HG02885 (cell line): ENCODE results near the gene OPCML.

Source experiments
- ATAC-seq: cut with Tn5 transposase; IDR thresholded peaks from one replicate; pipeline ENCODE4 v1.9.1; 2021; ENCODE audit warnings: mild to moderate bottlenecking; ENCODE audit not compliant: unreplicated experiment, poor library complexity

OPCML gene

GRCh38 chr11:133381761-133382130 lies 150.6 kb downstream of the OPCML start:
- ATAC-seq: no peak

GRCh38 chr11:133366147-133366546 lies 166.2 kb downstream of the OPCML start:
- no peak for ATAC-seq

- ATAC-seq: no peak
Observed at GRCh38 chr11:133362916-133363315, 169.4 kb downstream of the OPCML start.

GRCh38 chr11:133362156-133362555 lies 170.1 kb downstream of the OPCML start:
- no peak for ATAC-seq

DNA sequence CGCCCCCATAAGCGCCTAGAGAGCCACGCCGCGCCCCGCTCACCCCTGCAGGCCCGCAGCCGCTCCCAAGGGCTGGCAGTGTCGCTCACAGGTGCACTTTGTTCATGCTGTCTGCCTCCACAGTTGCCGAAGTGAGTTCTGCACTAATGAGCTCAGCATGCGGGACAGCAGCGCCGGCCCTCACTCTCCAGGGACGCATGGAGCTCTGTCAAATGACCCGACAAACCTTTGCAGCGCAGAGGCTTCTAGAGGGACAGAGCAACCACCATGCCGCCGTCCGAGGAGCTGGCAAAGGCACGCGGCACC lies 170.7 kb downstream of the OPCML start:
- ATAC-seq: no peak

DNA sequence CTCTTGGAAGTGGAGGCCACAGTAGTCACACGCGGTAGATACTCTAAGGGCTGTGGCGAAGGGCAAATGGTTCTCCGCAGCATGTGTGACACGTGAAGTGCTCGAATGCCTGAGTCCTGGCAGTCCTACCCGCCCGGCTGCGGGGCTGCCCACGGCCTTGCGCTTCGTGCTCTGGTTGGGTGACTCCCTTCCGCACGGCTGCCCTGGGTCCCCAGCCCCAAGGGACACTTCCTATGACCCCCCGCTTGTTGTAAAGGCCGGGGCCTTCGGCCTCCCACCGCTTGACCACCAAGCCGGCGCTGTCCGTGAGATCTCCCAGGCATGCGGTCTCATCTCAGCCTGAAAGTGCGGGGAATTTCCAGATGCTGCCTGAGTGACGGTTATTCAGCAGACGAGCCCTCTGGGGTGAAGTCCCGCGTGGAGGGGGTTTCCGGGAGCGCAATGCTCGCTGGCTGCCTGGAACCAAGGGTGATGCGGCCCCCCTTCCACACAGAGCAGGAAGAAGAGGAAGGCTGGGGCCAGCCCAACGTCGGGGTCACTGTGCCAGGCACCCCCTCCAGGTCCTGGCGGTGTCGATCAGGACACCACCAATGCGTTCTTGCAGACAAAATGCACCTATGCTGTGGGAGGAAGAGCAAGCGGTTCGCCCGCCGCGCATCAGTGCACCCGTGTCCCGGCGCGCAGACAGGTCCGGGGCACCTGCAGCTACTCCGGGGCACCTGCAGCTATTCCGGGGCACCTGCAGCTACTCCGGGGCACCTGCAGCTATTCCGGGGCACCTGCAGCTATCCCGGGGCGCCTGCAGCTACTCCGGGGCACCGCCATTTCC lies 171.2 kb downstream of the OPCML start:
- no peak for ATAC-seq

- ATAC-seq: no peak
Observed at GRCh38 chr11:133355095-133355494, 177.2 kb downstream of the OPCML start.

DNA sequence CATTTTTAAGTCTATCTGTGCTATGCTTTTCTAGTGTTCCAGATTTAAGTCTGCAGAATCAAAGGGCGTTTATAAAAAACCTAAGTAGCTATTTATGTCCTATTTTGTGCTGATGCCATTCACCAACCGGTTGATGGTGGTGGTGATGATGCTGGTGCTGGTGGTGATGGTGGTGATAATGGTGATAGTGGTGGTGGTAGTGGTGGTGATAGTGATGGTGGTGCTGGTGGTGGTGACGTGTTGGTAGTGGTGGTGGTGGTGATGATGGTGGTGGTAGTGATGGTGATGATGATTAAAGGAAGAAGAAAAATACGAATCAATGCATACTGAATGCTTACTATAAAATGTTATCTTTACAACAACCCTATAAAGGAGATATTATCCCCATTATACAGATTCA lies 178.2 kb downstream of the OPCML start:
- no peak for ATAC-seq

DNA sequence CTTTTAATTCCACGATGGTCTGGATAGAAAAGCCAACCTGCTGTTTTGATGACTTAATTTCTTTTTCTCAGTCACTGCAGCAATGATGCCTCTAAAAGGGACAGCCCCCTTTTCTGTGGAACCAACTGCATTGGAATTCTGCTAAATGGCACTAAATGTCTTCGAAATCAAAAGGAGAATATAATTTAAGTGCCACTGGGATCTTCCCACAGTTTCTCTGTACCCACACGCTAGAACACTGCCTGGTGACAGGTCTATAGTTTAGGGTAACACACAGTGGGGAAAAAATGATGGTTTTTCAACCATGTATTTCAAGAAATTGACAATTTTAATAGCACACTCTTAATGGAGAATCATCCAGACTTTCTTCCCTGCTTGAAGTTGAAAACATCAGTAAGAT lies 182.3 kb downstream of the OPCML start:
- ATAC-seq: no peak

DNA sequence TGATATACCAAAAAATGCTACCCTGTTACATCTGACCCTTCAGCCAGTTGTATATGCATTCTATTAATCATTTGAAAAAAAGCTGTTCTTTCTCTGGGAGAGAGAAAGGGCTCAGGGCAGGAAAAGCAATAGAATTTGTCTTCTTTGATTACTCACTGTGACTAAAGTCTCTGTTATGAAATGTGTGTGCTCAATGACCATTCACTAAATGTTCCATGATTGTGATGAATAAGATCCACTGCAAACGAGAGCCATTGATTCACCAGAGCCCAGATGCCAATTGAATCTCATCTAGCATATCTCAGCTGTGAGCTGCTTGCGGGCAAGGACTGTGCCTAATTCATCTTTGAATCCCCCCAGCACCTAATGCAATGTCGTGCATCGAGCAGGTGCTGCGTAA lies 184.3 kb downstream of the OPCML start:
- no peak for ATAC-seq

- no peak for ATAC-seq
Observed at GRCh38 chr11:133346137-133346536, 186.2 kb downstream of the OPCML start.

DNA sequence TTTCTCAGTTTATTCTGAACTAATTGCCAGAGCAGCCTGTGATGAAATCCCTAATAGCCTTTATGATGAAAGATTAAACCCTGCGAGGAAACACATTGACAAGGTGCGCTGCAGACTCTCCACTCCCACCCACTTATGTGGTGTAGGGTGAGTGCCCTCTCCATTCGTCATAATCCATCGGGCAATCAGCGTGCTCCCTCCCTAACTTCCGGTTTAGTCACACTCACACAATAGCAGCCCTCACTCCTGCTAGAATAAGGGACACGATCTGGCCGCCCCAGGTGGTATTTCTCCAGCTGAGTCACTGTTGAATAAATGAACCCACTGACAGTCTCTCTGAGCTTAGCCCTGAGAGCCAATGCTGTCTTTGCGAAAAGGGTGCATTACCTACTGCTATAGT lies 188.3 kb downstream of the OPCML start:
- no peak for ATAC-seq

DNA sequence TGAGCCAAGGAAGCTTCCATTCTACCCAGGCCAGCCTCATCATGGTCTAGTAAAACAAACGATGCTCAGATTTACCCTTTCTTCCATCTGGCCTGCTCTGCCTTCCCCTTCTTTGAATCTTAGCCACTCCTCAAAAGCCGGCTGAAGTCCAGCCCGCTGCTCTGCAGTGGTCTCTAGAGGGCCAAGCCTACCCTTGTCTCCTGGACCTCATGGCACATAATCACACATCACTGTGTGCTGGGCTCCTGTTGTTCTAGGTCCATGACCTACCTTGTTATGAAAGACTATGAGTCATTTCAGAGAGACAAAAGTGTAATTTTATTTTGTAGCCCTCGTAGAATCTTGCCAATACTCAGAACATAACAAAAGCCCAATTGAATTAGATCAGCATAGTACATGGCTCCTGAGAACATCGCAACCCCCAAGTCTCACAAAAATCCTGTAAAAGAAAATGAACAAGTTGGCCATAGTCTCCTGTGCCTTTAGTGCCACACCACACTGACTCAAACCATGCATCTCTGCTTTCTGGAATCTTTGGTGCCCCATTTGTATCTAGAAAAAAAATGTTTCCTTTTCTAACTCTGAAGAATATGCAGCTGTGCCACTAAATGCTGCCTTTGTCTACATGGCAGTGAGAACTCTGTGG lies 192.7 kb downstream of the OPCML start:
- ATAC-seq: no peak

DNA sequence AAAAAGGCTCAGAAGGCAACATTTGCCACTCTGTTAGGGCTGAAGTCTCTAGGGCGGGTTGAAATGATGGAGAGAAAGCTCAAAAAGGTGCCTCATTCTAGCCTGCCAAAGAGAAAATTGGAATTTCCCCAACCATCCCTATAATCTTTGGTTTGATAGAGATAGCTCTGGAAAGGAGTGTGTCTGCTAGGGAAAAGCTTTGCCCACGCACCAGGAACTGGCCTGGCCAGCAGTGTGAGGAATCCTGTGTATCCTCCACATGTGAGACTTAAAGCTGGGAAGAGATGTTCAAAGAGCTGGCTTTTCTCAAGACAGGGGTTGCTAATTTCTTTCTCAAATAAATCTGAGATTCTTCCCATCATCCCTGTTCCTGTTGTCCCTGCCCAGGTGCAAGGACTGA lies 193.7 kb downstream of the OPCML start:
- no peak for ATAC-seq

GRCh38 chr11:133337951-133338418 lies 194.3 kb downstream of the OPCML start:
- no peak for ATAC-seq

- ATAC-seq: no peak
Observed at GRCh38 chr11:133337193-133337592, 195.1 kb downstream of the OPCML start.

- ATAC-seq: no peak
Observed at GRCh38 chr11:133331031-133331430, 201.3 kb downstream of the OPCML start.

DNA sequence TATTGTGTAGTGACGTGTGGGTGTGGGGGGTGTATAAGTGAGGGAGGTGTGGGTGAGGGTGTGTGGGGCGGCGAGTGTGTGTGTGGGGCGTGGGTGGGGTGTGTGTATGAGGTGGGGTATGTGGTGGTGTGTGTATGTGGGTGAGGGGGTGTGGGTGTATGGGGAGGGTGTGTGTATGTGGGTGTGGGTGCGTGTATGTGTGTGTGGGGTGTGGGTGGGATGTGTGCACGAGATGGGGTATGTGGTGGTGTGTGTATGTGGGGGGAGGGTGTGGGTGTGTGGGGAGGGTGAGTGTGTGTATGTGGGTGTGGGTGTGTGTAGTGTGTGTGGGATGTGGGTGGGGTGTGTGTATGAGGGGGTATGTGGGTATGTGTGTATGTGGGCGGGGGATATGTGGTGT lies 205.5 kb downstream of the OPCML start:
- no peak for ATAC-seq

DNA sequence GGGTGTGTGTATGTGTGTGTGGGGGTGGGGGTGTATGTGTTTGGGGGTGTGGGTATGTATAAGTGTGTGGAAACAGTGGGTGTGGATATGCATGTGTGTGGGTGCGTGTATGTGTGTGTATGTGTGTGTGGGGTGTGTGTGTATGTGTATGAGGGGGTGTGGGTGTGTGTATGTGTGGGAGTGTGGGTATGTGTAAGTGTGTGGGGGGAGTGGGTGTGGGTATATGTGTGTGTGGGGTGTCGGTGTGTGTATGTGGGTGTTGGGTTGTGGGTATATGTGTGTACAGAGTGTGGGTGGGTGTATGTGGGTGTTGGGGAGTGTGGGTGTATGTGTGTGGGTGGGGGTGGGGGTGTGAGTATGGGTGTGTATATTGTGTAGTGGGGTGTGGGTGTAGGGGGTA lies 206.0 kb downstream of the OPCML start:
- ATAC-seq: no peak

DNA sequence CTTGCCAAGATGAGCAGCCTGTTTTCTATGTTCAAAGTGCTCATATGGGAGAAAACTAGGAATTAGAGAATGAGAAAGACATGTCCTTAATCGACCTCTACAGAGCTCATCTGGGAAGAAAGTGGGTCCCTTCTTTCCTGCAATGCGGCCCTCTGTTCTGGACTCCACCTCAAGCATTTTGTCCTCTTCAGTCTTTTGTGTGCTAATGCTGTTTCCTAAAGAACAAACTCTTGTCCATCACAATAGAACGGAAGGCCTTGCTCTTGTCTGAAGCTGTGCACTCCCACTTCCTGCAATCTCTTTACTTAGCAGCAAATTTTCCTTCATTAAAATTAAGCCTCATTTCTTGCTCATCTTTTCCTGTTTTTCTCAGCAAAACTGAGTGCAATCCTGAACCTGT lies 206.6 kb downstream of the OPCML start:
- ATAC-seq: no peak

- ATAC-seq: no peak
Observed at GRCh38 chr11:133323354-133323753, 208.9 kb downstream of the OPCML start.

DNA sequence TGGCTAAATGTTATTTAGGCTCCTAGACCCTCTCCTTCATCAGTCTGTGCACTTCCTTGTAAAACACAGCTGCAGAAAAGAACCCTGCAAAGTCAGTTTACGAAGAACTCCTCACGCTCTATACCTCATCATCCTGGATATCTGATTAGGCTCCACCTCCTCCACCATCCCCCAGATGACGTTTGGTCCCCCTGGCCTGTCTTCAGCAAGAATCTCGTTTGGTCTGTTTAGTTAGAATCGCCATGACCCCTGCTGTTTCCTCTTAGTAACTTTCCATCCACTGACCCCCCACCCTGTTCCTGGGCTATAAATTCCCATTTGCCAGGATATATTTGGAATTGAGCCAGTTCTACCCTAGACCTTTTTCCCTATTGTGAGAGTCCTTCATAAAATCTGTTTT lies 214.1 kb downstream of the OPCML start:
- ATAC-seq: no peak
